OCI-M2 (cell line): ENCODE results near the gene MYRF.

Experiments
- DNase-seq: peaks from one replicate; lab custom pipeline; 2025; ENCODE audit not compliant: unreplicated experiment; lab: John Stamatoyannopoulos, UW

The MYRF gene

GRCh38 chr11:61793083-61793828 lies 40.8 kb downstream of the MYRF start:
- no peak for DNase-seq

GRCh38 chr11:61793829-61794204 lies 41.4 kb downstream of the MYRF start:
- DNase-seq = no peak

- DNase-seq = no peak
Observed at GRCh38 chr11:61794579-61794978, 42.1 kb downstream of the MYRF start.

- no peak for DNase-seq
Observed at GRCh38 chr11:61795459-61795858, 43.0 kb downstream of the MYRF start.

- no peak for DNase-seq
Observed at GRCh38 chr11:61795876-61796526, 43.6 kb downstream of the MYRF start.

GRCh38 chr11:61797263-61797944 lies 45.0 kb downstream of the MYRF start:
- no peak for DNase-seq

- no peak for DNase-seq
Observed at GRCh38 chr11:61799665-61800284, 47.3 kb downstream of the MYRF start.

GRCh38 chr11:61800331-61801281 lies 48.2 kb downstream of the MYRF start:
- no peak for DNase-seq

- DNase-seq = no peak
Observed at GRCh38 chr11:61802605-61803004, 50.2 kb downstream of the MYRF start.

GRCh38 chr11:61803889-61804647 lies 51.6 kb downstream of the MYRF start:
- no peak for DNase-seq

- DNase-seq = no peak
Observed at GRCh38 chr11:61805146-61805545, 52.7 kb downstream of the MYRF start.

- no peak for DNase-seq
Observed at GRCh38 chr11:61806785-61807184, 54.3 kb downstream of the MYRF start.

- no peak for DNase-seq
Observed at GRCh38 chr11:61810671-61811175, 58.3 kb downstream of the MYRF start.

GRCh38 chr11:61811831-61812230 lies 59.4 kb downstream of the MYRF start:
- no peak for DNase-seq

GRCh38 chr11:61812736-61813411 lies 60.4 kb downstream of the MYRF start:
- no peak for DNase-seq

GRCh38 chr11:61814247-61814957 lies 62.0 kb downstream of the MYRF start:
- DNase-seq = no peak

GRCh38 chr11:61814958-61815789 lies 62.7 kb downstream of the MYRF start:
- no peak for DNase-seq
